Measurements from ENCODE around the gene FARP2.

GRCh38 chr2:241307055-241307454, 49.0 kb upstream of the FARP2 start:
- TF ChIP-seq EZH2 (IDR thresholded peaks at IDR 0.05) (no peak), CTCF (IDR thresholded peaks at IDR 0.05 in 2 of 3, conservative IDR thresholded peaks at IDR 0.05 in 1 of 3; ENCODE audit: borderline replicate concordance in 1 of 3, insufficient read depth in 1 of 3, low read depth in 2 of 3, low read length in 2 of 3) (no peak), POLR2A (IDR thresholded peaks at IDR 0.05; ENCODE audit: borderline replicate concordance, extremely low read depth, insufficient read depth, insufficient read length) (no peak), SIN3A (IDR thresholded peaks at IDR 0.05; ENCODE audit: low read depth) (no peak), SP1 (IDR thresholded peaks at IDR 0.05; ENCODE audit: low read depth) (no peak), ZNF274 (IDR thresholded peaks at IDR 0.05; ENCODE audit: low read depth, low read length) (no peak), CEBPB (IDR thresholded peaks at IDR 0.05; ENCODE audit: low read depth) (no peak), YY1 (IDR thresholded peaks at IDR 0.05; ENCODE audit: extremely low read depth, insufficient replicate concordance, low read depth, low read length) (no peak)
- TF ChIP-seq, protein P1, sequence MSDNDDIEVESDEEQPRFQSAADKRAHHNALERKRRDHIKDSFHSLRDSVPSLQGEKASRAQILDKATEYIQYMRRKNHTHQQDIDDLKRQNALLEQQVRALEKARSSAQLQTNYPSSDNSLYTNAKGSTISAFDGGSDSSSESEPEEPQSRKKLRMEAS (IDR thresholded peaks at IDR 0.05) = no peak

Measured in HCT116 (cell line).